ENCODE results near the gene CHPF2.

The CHPF2 gene

DNA sequence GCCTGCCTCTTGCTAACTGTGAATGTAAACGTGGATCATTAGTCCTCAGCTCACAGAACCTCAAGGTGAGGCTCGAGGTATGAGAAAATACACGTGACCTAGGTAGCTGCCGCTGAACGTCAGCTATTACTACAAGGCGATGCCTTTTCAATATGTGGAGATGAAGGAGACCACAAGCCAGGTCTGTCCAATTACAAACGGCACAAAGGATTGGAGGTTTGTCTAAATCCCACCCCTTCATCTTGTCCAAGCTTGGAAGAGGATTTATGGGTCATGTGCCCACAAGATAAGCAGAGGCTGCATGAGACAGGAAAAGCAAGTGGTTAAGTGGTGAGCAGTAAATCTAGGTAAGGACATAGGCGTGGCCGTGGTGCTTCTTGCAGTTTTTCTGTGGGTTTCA is 25.4 kb upstream of the CHPF2 start:
- DNase-seq (ENCODE audit: low read depth), result no peak

DNA sequence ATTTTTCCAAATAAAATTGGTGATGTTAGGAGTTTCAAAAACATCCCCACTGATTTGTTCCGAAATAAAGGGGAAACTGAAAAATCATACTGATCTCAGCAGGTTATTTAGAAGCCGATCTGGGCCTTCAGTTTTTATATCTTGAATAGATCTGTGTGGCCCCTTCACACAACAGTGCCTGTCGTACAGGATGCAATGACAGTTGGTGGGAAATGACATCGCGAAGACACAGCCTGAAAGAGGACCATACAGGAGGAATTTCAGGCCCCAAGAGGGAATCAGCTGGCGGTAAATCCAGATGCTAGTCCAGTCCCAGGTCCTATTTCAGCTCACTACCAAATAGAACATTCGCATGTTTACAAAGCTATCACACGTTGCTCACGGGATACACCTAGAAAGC is 25.0 kb upstream of the CHPF2 start:
- no peak for DNase-seq (ENCODE audit: low read depth)

DNA sequence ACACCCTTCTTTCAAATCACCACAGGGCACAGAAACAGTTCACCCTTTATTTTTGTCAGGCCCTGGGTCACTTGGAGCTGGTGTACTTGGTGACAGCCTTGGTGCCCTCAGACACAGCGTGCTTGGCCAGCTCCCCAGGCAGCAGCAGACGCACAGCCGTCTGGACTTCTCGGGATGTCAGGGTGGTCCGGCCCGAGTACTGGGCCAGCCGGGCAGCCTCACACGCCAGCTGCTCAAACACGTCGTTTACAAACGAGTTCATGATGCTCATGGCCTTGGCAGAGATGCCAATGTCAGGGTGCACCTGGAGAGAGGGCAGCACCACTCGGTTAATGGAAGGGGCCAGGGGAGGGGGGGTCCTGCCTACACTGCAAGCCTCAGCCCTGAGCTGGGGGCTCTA is 24.5 kb upstream of the CHPF2 start:
- no peak for DNase-seq (ENCODE audit: low read depth)

DNA sequence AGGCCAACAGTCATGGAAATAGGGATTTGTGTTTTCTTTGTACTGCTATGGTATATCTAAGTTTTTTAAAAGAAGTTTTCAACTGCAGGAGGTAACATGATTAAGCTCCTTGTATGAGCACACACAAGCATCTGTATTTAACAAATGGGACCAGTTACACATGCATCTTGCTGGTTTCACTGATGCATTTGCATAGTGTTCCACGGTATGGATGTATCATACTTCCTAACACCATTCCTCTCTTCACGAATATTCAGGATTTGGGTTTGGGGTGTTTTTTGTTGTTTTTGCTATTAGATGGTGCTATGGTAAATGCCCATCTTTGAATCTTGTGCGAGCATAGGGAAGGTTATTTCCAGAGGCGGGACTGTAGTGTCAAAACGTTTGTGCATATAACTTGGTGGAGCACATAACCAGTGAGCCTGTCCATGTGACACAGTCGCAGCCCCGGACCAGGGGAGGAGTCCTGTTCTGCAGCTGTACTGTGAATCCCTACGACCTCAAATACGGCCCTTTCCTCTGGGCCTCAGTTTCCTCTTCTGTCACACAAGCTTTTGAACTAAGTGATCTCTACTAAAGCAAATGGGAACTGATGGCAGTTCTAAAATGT is 23.9 kb upstream of the CHPF2 start:
- DNase-seq (ENCODE audit: low read depth), result no peak

DNA sequence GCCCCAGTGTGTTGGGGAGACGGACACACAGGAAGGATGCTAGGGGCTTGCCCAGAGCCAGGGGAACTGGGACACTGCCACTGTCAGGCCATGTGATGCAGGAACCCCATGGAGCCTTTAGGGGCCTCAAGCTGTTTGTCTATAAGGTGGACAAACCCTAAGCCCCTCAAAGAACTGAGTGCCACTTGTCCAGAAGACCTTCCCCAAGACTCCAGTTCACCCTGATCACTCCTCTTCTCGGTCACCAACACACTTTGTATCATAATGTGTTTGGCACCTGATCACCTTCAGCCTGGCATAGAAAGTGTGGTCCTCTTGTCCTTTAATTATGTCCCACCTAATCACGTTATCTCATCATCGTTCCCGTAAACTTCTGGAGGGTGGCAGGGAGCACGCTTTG is 22.7 kb upstream of the CHPF2 start:
- DNase-seq (ENCODE audit: low read depth), result no peak

DNA sequence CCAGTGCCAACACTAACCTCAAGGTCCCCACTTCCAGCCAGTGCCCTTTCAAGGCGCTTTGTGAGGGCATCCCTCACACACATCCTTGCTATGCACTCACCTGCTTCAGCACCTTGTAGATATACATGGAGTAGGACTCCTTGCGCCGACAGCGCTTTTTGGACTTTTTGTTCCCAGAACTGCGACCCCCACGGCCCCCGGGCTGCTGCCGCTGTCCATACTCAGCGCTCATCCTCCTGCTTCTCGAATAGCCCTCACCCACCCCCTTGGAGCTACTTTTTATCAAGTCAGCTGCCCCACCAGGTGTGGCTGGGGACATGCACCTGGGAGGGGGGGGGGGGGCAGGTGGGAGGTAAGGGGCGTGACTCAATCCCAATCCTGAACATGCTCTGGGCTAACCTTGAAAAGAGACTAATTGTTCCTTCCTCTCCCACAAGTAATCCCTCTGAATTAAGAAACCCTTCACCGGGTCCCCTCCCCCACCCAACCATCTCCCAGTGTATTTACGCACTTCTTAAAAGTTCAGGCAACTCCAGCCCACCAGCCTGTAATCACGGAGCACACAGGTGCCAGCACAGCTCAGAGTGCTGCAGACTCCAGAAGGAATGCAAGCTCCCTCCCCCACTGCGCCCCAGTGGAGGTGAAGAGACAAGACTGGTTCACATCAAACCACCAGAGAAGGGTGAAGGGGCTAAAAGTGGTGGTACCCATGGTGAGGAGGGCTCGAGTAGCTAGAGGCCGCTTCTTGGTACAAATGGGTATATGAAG is 22.0 kb upstream of the CHPF2 start, which contains the start of gene H2BK1:
Gene H2BK1, minus strand, starts transcription at position 402 of the 768 bp plus-strand sequence. Its CDS starts 170 bp downstream, at position 232.
- DNase-seq (ENCODE audit: low read depth), result no peak

DNA sequence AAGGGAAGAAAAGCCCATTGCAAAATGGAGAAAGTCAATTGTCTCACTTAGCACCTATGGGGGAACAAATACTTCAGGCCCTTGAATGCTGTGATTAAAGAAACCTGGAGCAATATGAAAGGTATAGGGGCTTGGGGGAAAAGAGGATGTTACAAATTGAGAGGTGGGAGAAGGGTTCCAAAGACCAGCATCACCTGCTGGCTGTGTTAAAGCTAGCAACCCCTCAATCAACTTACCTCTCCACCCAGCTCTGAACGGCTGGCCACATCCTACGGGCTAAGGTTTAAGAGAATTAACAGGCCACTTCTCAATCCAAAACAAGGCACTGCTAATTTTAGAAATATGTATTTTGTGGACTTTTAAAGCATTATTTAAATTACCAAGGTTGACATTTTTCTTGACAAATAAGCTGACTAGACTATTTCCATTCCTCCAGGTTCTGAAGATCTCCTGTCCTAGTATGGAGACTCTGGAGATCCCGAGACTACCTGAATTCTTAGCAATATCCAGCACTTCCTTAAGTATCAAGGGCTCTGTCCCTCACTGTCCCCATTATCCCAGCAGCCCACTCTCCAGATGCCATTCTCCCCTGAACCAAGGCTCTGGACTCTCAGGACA is 21.0 kb upstream of the CHPF2 start:
- no peak for DNase-seq (ENCODE audit: low read depth)

DNA sequence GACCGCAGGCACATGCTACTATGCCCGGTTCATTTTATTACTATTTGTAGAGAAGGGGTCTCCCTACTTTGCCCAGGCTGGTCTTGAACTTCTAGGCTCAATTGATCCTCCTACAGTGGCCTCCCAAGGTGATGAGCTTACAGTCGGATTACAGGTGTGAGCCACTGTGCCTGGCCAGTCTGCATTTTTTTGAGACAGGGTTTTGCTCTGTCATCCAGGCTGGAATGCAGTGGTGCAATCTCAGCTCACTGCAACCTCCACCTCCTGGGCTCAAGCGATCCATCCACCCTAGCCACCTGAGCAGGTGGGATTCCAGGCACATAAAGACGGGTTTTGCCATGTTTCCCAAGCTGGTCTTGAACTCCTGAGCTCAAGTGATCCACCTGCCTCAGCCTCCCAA is 19.7 kb upstream of the CHPF2 start:
- DNase-seq (ENCODE audit: low read depth), result no peak

DNA sequence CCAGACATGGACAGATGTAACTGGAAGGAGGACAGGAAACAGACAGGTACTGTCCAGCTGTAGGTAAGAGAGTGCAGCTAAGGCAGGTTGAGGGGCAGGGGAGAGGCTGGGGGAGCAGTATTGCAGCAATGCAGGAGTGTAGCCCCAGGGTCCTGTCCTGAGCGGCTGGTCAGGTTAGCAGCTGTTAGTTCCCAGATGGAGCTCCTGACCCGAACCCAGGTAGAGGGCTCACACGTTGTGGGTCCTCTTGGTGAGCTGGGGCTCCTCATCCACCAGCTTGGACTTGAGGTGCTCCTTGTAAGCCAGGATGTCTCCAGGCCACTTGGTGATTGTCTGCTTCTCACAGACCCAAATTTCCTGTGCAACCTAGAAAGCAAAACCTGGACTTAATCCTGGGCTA is 18.5 kb upstream of the CHPF2 start:
- DNase-seq (ENCODE audit: low read depth), result no peak

DNA sequence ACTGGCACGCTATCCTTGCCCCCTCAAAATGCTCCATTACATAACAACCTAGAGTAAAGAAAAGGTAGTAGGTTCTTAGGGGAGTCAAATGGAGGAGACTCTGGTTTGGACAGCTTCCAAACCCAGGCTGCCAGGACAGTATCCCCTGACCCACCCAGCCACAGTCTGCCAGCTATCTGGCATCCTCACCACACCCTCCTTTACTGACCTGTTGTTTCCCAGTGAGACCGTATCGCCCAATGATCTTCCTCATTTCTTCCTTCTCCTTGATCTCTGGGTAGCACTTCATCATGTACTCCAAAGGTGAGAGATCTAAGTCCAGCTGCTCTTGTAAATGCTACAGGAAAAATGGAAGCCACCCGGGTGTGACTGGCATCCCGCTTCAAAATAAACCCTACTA is 16.9 kb upstream of the CHPF2 start:
- DNase-seq (ENCODE audit: low read depth), result no peak

DNA sequence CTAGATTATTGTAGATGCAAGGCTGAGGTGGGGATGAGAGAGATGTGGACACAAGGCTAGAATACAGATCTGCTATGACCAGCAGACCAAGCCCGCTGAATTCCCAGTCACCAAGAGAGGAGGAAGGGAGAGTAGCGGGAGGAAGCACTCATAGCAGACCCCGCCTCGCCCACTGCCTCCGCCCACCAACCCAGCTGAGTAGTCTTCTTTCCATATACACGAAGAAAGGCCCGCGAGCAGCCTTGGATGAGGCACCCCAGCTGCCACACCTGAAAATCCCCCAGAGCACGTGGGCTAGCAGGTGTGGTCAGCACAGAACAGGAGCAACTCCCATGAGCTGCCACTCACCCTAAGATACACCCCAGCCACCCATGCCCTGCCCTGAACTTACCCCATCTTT is 14.1 kb upstream of the CHPF2 start:
- no peak for DNase-seq (ENCODE audit: low read depth)

DNA sequence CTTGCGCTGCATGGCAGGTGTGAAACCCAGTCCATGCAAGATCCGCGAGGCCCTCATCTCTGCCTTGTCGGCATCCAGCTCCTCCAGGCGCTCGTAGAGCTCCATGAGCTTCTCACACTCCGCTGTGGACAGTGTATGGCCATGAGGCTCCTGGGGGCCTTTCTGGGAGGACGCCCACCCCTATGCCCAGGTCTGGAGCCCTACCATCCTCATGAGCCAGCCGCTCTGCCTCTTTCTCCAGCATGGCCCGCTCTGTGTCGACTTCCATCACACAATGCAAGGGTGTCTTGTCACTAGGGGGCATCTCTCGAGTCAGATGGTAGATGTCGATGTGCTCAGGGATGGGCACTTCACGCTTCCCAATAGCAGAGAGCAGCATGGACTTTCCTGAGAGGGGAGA is 8.6 kb upstream of the CHPF2 start:
- DNase-seq (ENCODE audit: low read depth), result no peak

DNA sequence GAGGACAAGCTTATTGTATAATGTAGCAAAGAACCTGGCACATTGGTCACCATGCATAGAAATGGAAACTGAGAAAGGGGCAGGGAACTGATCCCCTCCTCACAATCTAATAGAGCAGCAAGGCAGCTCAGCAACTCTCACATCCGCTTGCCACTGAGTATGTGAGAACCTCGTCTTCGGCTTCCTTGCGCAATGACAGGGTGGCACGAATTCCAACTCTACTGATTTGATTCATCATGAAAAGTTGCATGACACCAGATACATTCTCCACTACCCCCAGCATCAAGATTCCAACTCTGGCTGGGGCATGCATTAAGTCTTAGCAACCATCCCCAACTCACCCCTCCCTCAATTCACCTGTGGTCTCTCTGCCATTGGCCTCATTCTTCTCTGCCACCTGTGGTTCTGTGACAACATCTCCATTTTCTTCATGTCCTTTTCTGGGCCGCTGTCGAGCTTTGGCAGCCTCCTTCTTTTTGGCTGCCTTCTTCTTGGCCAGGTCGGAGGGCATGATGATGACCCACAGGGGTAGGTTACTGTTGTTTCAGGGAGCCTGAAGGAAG is 6.3 kb upstream of the CHPF2 start:
- peak; percentile 31 for DNase-seq (ENCODE audit: low read depth)

DNA sequence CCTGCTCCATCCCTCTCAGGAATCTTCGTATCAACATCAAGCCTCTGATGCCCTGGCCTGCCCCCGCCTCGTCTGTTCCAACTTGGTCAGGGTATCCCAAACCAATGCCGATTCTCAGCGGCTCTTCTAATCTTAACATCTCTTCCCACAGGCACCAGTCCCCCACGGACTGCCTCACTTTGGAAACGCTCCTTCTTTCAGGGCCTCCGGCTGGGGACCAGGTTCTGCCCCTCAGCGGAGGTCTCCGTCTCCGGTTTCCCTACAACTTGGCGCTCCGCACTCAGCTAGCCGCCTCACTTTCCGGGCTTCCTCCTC is 5.8 kb upstream of the CHPF2 start:
- DNase-seq (ENCODE audit: low read depth), result no peak

DNA sequence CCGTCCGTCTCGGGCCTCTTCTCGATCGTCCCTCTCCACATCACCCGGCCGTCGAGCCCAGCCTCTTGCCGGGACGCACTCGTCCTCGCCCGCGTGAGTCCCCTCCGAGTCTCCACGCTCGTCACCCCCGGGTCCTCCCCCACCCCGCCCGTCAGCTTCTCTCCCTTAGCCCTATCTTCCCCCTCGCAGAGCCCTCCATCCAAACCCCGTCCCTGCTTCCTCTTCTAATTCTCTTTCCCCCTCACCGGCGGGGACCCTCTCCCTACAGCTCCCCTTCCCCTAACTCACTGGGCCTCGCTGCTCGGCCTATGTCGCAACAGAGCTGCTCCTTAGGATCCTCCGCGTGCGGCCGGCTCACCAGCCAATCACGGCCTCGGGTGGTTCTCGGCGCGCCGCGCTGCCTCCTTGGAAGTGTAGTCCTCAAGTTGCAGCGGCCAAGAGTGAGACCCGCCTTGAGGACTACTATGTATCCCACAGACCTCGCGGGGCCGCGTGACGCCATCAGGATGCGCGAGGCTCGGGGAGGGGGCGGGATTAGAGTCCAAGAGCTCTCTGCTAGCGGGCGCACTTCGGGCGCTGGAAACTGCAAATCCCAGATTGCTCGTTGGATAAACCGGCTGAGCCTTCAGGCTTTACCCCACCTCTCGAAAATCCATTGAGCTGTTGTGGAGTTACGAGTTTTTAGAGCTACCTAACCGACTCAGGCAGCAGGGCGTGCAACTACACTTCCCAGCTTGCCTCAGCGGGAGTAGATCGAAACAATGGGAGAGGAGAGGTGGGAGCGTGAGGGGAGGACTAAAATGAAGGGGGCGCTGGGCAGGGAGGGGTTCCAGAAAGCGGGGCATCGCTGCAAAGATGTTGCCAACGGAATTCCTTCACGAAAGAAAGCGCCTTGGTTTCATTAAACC is 5.2 kb upstream of the CHPF2 start, which contains the start of gene ABCF2:
Gene ABCF2, minus strand, starts transcription at position 331 of the 908 bp plus-strand sequence. CDS start 747 bp downstream, outside the sequence.
- DNase-seq (ENCODE audit: low read depth), result peak; percentile 98

DNA sequence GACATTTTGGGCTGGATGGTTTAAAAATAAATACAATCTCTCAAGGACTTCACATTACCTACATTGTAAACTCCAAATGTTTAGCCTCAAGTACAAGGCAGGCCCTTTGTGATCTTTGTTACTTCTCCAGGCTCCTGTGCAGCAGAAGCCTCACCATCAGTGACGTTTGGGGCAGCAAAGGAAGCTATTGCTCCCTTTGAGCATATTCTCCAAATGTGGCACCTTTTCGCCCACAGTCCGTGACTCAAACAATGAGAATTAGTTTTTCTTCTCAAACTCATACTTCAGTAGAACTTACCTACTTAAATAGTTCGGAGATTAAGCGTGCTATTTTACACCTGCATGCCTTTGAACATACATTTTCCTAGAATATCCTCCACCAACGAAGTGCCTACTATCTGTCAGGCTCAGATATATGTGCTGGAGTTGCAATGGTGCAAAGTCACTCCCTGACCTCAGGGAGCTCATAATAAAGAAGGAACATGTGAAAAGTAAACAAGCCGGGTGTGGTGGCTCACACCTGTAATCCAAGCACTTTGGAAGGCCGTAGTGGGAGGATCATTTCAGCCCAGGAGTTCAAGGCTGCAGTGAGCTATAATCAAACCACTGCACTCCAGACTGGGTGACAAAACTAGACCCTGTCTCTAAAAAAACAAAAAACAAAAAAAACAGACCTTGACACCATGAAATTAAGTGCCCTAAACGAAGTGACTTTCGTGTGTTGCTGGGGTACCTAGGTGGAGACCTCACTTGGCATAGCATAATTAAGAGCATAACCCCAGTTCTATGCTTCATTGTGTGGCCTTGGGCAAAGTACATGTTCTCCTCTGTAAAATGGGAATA is 4.0 kb upstream of the CHPF2 start:
- no peak for DNase-seq (ENCODE audit: low read depth)

DNA sequence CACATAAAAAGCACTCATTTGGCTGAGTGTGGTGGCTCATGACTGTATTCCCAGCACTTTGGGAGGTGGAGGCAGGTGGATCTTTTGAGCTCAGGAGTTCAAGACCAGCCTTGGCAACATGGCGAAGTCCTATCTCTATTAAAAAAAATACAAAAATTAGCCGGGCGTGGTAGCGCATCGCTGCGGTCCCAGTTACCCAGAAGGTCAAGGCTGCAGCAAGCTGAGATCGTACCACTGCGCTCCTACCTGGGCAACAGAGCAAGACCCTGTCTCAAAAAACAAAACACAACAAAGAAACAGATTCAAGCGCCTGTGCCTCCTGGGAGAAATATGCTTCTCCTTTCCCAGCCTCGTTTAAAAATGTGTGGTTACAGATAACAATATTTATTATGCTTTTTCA is 3.0 kb upstream of the CHPF2 start:
- DNase-seq (ENCODE audit: low read depth), result no peak

DNA sequence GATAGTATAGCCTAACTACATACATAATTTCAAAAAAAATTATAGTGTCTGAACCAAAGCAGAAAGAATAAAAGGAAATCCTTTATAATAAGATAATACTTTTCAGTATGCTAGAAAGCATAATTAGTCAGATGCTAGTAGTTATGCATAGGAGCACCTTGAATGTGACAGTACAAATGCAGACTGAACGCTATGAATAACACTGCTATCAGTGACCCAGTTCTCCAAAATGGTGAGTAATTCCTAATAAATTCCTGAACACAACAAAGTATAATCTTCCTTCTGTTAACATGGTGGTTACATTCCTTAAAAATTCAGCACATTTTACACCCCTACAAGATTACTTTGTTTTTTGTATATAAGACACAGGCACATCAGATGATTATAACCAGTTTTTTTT is 1.2 kb upstream of the CHPF2 start:
- no peak for DNase-seq (ENCODE audit: low read depth)

DNA sequence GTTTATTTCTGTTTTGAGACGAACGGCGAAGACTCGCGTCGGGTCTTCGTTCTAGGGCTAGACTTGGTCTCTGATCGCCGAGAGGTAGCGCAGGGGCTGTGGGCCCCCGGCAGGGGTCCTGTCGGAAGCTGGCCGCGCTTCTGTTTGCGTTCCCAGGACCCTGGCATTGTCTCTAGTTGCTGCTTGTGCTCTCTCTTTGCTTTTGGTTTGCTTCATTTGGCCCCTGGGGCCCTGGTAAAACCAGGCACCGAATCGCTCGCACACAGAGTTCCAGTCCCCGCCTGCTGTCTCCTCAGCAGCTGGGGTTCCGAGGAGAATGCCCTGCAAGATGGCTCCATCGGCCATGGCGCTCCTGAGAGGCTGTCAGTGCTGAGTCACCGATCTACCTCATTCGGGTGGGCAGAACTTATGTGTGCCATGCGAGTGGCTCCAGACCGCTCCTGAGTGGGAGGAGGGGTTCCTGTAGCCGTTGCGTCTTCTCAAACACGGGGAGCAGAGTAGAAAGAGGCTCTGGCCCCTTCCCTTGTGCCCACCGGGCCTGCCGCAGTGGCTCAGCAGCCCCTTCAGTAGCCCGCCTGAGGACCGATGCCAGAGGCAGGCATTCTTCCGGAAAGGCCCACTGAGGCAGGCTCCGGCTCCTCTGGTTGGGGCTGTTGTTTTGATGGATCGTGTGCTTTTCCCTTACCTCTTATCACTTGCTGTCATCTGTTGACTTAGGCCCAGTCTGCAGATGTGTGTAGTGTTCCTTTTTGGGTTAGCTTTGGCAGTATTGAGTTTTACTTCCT is 826 bp downstream of the CHPF2 start:
- peak; percentile 91 for DNase-seq (ENCODE audit: low read depth)

DNA sequence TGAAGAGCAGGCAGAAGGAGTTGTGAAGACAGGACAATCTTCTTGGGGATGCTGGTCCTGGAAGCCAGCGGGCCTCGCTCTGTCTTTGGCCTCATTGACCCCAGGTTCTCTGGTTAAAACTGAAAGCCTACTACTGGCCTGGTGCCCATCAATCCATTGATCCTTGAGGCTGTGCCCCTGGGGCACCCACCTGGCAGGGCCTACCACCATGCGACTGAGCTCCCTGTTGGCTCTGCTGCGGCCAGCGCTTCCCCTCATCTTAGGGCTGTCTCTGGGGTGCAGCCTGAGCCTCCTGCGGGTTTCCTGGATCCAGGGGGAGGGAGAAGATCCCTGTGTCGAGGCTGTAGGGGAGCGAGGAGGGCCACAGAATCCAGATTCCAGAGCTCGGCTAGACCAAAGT is 1.5 kb downstream of the CHPF2 start:
- DNase-seq (ENCODE audit: low read depth), result no peak

Data from ELR (cell line).